Hepatocyte (in vitro differentiated cells): ENCODE results near the gene HES5. TPM values are rescaled to one million over a fixed set of nuclear protein-coding genes. Genes with fewer than 3 reads are reported as not detected.

Experiments
- DNase-seq: peaks from one replicate; pipeline ENCODE4 v3.0.0-alpha.2; 2016; ENCODE audit warnings: low spot score
- H2AFZ ChIP-seq: fragments of 200-600 bp; sonication (generic); 2 replicates; pipeline ENCODE4 v1.6.0; 2016; ENCODE audit warnings: antibody characterized with exemption, mild to moderate bottlenecking
- H3K27ac ChIP-seq: fragments of 200-600 bp; sonication (generic); 2 replicates; pipeline ENCODE4 v1.5.1; 2016; ENCODE audit warnings: mild to moderate bottlenecking
- H3K27me3 ChIP-seq: fragments of 200-600 bp; sonication (generic); 2 replicates; pipeline ENCODE4 v1.6.1; 2016
- H3K36me3 ChIP-seq: fragments of 200-600 bp; sonication (generic); replicated peaks from 2 replicates; pipeline ENCODE4 v1.5.1; 2016; ENCODE audit warnings: low read depth; ENCODE audit not compliant: insufficient read depth
- H3K4me1 ChIP-seq: fragments of 200-600 bp; sonication (generic); 2 replicates; pipeline ENCODE4 v1.5.1; 2016; ENCODE audit warnings: mild to moderate bottlenecking, moderate library complexity; ENCODE audit not compliant: insufficient read depth
- H3K4me2 ChIP-seq: fragments of 200-600 bp; sonication (generic); 2 replicates; pipeline ENCODE4 v1.6.0; 2016
- H3K4me3 ChIP-seq: fragments of 200-600 bp; sonication (generic); 2 replicates; pipeline ENCODE4 v1.5.1; 2016; ENCODE audit warnings: mild to moderate bottlenecking
- H3K79me2 ChIP-seq: fragments of 200-600 bp; sonication (generic); 2 replicates; pipeline ENCODE4 v1.6.0; 2017; ENCODE audit warnings: mild to moderate bottlenecking
- H3K9me2 ChIP-seq: fragments of 200-600 bp; sonication (generic); replicated peaks from 2 replicates; pipeline ENCODE4 v1.6.0; 2017; ENCODE audit warnings: mild to moderate bottlenecking; ENCODE audit not compliant: insufficient read depth
- H3K9me3 ChIP-seq: fragments of 200-600 bp; sonication (generic); 2 replicates; pipeline ENCODE4 v1.5.1; 2016; ENCODE audit warnings: low read depth, mild to moderate bottlenecking
- H4K20me1 ChIP-seq: fragments of 200-600 bp; sonication (generic); 2 replicates; pipeline ENCODE4 v1.6.0; 2016; ENCODE audit warnings: mild to moderate bottlenecking; ENCODE audit not compliant: insufficient read depth, poor library complexity, severe bottlenecking
- EZH2 ChIP-seq: fragments of 200-600 bp; sonication (generic); IDR thresholded peaks from 2 replicates; pipeline ENCODE4 v1.6.1; 2016; ENCODE audit warnings: antibody characterized with exemption, mild to moderate bottlenecking, borderline replicate concordance
- EZH2phosphoT487 ChIP-seq: fragments of 200-600 bp; sonication (generic); IDR thresholded peaks from one replicate; pipeline ENCODE4 v1.6.1; 2018; ENCODE audit warnings: antibody characterized with exemption, mild to moderate bottlenecking, low read depth, moderate library complexity; ENCODE audit not compliant: unreplicated experiment, severe bottlenecking
- WGBS: methylation state at CpG from one replicate; pipeline ENCODE4 v1.1.6; 2016; ENCODE audit warnings: low lambda C conversion rate; ENCODE audit errors: missing lambda C conversion rate; 5-methylcytosine and 5-hydroxymethylcytosine counted together
- polyA plus RNA-seq: library from polyadenylated mRNA; unstranded; fragments of >200 nt; fragmentation: Nextera tagmentation; extraction: Ambion mirVana; gene quantifications from 2 replicates; pipeline ENCODE4 v1.2.1, GENCODE V29; 2016
- total RNA-seq: library from RNA; depleted of rRNA; stranded (reverse); fragments of >200 nt; gene quantifications from 2 replicates; pipeline ENCODE4 v1.2.3, GENCODE V29; 2014
- TF ChIP-seq, protein P1 (sequence below): fragments of 200-600 bp; sonication (generic); IDR thresholded peaks from 2 replicates; pipeline ENCODE4 v1.5.1; 2016; ENCODE audit warnings: antibody characterized with exemption, mild to moderate bottlenecking; ENCODE audit not compliant: poor library complexity

Gene HES5
- total and polyA plus RNA-seq, 2 experiments from 2014 or later = 1.0 TPM; not detected in 1

DNA sequence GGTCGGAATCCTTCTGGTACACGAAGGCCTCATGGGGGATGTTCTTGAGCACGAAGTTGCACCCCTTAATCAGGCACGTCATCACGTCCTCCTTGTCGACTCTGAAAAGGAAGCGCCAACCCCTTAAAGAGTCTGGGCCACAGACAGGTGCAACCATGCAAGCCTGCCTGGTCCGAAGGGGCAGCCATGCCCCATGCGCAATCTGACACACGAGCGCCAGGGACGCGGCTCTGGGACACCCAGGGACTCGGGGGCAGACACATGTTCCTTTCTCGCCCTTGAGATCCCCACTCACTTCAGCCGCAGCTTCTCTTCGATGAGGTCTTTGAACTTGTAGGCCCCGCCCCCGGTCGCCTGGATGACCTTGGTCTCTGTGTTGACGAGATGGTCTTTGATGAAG, 9.3 kb downstream of the HES5 start:
- Histone ChIP-seq H3K4me3 (no peak overlapping the region), H3K4me1 (peaks cover 14% of the 10 kb centered on the region), H3K9me2 (no peaks in the 10 kb centered on the region), H3K27ac (no peak overlapping the region), H3K36me3 (no peaks in the 10 kb centered on the region), H3K4me2 (no peak overlapping the region), H3K79me2 (peaks cover 46% of the 10 kb centered on the region), H4K20me1 (peaks cover 49% of the 10 kb centered on the region), H2AFZ (no peak overlapping the region), H3K9me3 (no peaks in the 10 kb centered on the region), H3K27me3 (no peaks in the 10 kb centered on the region)
- 96% methylated on average over 21 of the region's 21 CpGs for WGBS
- no peak for TF ChIP-seq EZH2
- no peak for DNase-seq

DNA sequence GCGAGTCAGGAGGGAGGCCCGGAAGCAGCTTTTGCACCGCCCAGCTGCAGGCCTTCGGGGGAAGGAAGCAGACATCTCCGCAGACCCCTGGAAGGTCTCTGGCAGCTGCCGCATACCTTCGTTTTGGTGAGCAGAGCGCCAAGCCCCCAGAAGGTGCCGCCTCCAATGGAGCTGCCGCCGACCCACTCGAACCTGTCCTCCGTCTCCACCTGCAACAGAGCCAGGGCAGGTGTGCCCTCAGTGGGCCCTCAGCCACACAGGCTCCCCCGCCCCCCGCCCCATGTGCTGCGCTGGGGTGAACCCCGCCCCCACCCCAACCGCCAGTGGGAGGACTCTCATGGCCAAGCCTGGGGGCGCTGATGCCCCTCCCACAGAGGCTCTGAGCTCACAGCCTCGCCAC, 9.9 kb downstream of the HES5 start:
- no peaks in the 10 kb centered on the region for H3K9me3 ChIP-seq
- H3K4me3 ChIP-seq = no peak overlapping the region
- peaks cover 43% of the 10 kb centered on the region for H4K20me1 ChIP-seq
- WGBS = 96% methylated on average over 20 of the region's 20 CpGs
- H3K27me3 ChIP-seq = no peaks in the 10 kb centered on the region
- H3K4me2 ChIP-seq = no peak overlapping the region
- H3K27ac ChIP-seq = no peak overlapping the region
- peaks cover 40% of the 10 kb centered on the region for H3K79me2 ChIP-seq
- no peaks in the 10 kb centered on the region for H3K36me3 ChIP-seq
- no peaks in the 10 kb centered on the region for H3K9me2 ChIP-seq
- H2AFZ ChIP-seq = no peak overlapping the region
- peaks cover 11% of the 10 kb centered on the region for H3K4me1 ChIP-seq
- no peak for DNase-seq
- TF ChIP-seq EZH2phosphoT487 = no peak

DNA sequence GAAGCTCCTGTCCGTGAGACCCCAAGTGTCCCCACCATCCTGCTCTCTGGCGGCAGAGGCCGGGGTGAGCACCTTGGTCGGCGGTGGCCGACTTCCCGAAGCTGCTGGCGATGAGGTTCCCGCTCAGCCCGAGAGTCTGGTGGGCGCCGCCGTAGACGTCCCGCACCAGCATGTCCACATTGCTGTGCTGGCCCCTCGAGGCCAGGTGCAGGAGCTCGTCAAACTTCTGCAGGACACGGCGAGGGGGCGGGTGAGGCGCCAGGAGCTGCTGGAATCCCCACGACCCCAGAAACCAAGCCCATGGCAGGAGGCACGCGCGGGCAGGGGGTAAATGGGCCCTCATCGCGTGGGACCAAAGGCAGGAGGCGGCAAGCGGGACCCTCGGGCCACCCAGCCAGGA, 10.3 kb downstream of the HES5 start:
- Histone ChIP-seq H3K9me3 (no peaks in the 10 kb centered on the region), H3K4me1 (peaks cover 7% of the 10 kb centered on the region), H3K27ac (no peak overlapping the region), H2AFZ (no peak overlapping the region), H3K36me3 (no peaks in the 10 kb centered on the region), H3K4me2 (no peak overlapping the region), H3K27me3 (no peaks in the 10 kb centered on the region), H3K79me2 (peaks cover 35% of the 10 kb centered on the region), H3K4me3 (no peak overlapping the region), H3K9me2 (no peaks in the 10 kb centered on the region), H4K20me1 (peaks cover 38% of the 10 kb centered on the region)
- no peak for DNase-seq
- no peak for TF ChIP-seq EZH2phosphoT487
- TF ChIP-seq, protein P1, sequence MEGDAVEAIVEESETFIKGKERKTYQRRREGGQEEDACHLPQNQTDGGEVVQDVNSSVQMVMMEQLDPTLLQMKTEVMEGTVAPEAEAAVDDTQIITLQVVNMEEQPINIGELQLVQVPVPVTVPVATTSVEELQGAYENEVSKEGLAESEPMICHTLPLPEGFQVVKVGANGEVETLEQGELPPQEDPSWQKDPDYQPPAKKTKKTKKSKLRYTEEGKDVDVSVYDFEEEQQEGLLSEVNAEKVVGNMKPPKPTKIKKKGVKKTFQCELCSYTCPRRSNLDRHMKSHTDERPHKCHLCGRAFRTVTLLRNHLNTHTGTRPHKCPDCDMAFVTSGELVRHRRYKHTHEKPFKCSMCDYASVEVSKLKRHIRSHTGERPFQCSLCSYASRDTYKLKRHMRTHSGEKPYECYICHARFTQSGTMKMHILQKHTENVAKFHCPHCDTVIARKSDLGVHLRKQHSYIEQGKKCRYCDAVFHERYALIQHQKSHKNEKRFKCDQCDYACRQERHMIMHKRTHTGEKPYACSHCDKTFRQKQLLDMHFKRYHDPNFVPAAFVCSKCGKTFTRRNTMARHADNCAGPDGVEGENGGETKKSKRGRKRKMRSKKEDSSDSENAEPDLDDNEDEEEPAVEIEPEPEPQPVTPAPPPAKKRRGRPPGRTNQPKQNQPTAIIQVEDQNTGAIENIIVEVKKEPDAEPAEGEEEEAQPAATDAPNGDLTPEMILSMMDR = no peak
- TF ChIP-seq EZH2 = no peak
- WGBS = 96% methylated on average over 29 of the region's 30 CpGs

DNA sequence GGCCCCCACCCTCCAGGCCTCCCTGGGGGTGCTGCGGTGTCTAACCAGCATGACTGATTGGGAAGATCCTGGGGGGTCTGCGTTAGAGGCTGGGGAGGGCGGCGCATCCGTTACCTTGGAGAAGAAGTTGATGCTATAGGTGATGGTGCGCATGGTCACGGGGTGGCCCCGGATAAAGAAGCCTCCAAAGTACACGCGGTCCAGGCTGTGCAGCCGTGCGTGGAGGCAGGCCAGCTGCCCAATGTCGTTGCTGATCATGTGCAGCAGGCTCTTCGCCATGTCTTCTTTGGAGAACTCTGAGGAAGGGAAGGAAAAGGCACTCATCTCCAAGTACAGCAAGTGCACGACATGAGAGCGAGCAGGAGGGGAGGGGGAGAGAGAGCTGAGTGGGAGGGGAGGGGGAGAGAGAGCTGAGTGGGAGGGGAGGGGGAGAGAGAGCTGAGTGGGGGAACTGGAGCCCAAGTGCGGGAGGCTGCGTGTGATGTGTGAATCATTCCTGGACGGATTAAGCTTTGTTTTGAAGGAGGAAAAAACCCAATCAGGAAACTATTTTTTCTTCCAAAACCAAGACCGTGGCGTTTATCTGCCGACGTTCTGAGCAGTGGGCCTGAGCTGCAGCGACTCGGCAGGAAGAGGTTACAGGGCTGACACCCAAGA, 10.9 kb downstream of the HES5 start:
- no peak overlapping the region for H3K4me2 ChIP-seq
- H3K4me3 ChIP-seq = no peak overlapping the region
- no peaks in the 10 kb centered on the region for H3K27me3 ChIP-seq
- H3K27ac ChIP-seq = no peak overlapping the region
- no peaks in the 10 kb centered on the region for H3K9me3 ChIP-seq
- H2AFZ ChIP-seq = no peak overlapping the region
- no peak for DNase-seq
- H3K9me2 ChIP-seq = no peaks in the 10 kb centered on the region
- H3K79me2 ChIP-seq = peaks cover 29% of the 10 kb centered on the region
- peaks cover 4% of the 10 kb centered on the region for H3K4me1 ChIP-seq
- TF ChIP-seq, protein P1 = no peak
- TF ChIP-seq EZH2 (no peak), EZH2phosphoT487 (no peak)
- H4K20me1 ChIP-seq = peaks cover 33% of the 10 kb centered on the region
- H3K36me3 ChIP-seq = no peaks in the 10 kb centered on the region
- WGBS = 94% methylated on average over 23 of the region's 25 CpGs
